ENCODE measurements around the gene MORC4. TPM values are rescaled to one million over a fixed set of nuclear protein-coding genes. Genes with fewer than 3 reads are reported as not detected.

MORC4 gene
- polyA plus RNA-seq, 1 of the 3 experiments (the other 2 are of a cell fraction): 12.5 TPM

DNA sequence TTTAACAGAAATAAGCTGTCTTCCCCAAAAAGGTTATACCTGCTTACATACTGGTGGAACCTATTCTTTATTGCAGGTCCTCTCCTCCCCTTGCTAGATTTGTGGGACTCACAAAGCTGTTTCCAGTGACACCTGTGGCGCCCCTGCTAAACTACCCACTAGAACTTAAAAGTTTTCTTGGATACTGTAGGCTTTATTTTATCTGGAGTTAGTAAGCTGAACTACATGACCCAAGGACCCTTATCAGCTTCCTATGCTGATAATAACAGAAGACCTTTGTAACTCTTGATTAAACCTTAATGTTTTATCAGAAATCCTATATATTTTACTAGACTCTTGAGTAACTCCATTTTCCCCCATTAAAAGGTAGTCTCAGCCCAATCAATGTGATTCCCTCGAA lies 47.5 kb downstream of the MORC4 start:
- Histone ChIP-seq H3K27me3 (ENCODE audit: insufficient read depth) (peaks cover 3% of the 10 kb centered on the region; the same call in 1 of the 2 replicates), H3K9me3 (no peaks in the 10 kb centered on the region), H3K9ac (no peak overlapping the region), H3K9me2 (no peaks in the 10 kb centered on the region), H4K20me1 (ENCODE audit: insufficient read depth) (no peaks in the 10 kb centered on the region), H3K27ac (ENCODE audit: low read depth in 2 of 2, low read length in 1 of 2) (no peak overlapping the region), H3K79me2 (ENCODE audit: insufficient read depth) (no peaks in the 10 kb centered on the region), H3K4me3 (ENCODE audit: low read depth in 2 of 2, low read length in 1 of 2) (no peak overlapping the region), H3K36me3 (replicated peaks in 1 of 2; ENCODE audit: control insufficient read depth in 1 of 2, insufficient read depth in 2 of 2, low read length in 1 of 2) (no peaks in the 10 kb centered on the region), H2AFZ (ENCODE audit: low read depth) (no peak overlapping the region), H3F3A (replicated peaks; ENCODE audit: insufficient read depth) (peaks cover 6% of the 10 kb centered on the region), H3K4me1 (ENCODE audit: control insufficient read depth in 1 of 2, insufficient read depth in 2 of 2, low read depth in 1 of 2, low read length in 1 of 2) (peaks cover 3 to 4% of the 10 kb centered on the region in 2 experiments; a peak in 2 of 4 replicates), H3K4me2 (no peak overlapping the region)
- no peak for DNase-seq
- POLR2A ChIA-PET: no interaction called here
- CTCF ChIA-PET: interaction anchor here (0.6 to 1.5 kb wide), 5 partner anchors 11 to 58 kb away, joined by 3 to 8 read pairs (median 5); no protein-coding TSS in a partner anchor
- WGBS (ENCODE audit: low lambda C conversion rate): 48% methylated on average over 2 of the region's 2 CpGs
- TF ChIP-seq CHD2 (IDR thresholded peaks at IDR 0.05; ENCODE audit: low read length, partially characterized antibody) (no peak), TCF12 (IDR thresholded peaks at IDR 0.05) (no peak), NRF1 (IDR thresholded peaks at IDR 0.05; ENCODE audit: low read depth, low read length) (no peak), FOSL2 (IDR thresholded peaks at IDR 0.05; ENCODE audit: borderline replicate concordance, low read depth) (no peak), ZBTB33 (IDR thresholded peaks at IDR 0.05; ENCODE audit: borderline replicate concordance, low read depth) (no peak), FOXJ3 (CRISPR knock-in tag; IDR thresholded peaks at IDR 0.05) (no peak), YY1 (IDR thresholded peaks at IDR 0.05; ENCODE audit: low read depth) (no peak), EZH2phosphoT487 (IDR thresholded peaks at IDR 0.05; ENCODE audit: borderline replicate concordance, low read depth) (no peak), MEF2A (IDR thresholded peaks at IDR 0.05; ENCODE audit: borderline replicate concordance, low read depth) (no peak), USF1 (IDR thresholded peaks at IDR 0.05; ENCODE audit: borderline replicate concordance, low read depth) (no peak)
- TF ChIP-seq, protein P1, sequence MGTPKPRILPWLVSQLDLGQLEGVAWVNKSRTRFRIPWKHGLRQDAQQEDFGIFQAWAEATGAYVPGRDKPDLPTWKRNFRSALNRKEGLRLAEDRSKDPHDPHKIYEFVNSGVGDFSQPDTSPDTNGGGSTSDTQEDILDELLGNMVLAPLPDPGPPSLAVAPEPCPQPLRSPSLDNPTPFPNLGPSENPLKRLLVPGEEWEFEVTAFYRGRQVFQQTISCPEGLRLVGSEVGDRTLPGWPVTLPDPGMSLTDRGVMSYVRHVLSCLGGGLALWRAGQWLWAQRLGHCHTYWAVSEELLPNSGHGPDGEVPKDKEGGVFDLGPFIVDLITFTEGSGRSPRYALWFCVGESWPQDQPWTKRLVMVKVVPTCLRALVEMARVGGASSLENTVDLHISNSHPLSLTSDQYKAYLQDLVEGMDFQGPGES (IDR thresholded peaks at IDR 0.05; ENCODE audit: low read depth, low read length): no peak
- TF ChIP-seq, protein P2, sequence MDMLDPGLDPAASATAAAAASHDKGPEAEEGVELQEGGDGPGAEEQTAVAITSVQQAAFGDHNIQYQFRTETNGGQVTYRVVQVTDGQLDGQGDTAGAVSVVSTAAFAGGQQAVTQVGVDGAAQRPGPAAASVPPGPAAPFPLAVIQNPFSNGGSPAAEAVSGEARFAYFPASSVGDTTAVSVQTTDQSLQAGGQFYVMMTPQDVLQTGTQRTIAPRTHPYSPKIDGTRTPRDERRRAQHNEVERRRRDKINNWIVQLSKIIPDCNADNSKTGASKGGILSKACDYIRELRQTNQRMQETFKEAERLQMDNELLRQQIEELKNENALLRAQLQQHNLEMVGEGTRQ (IDR thresholded peaks at IDR 0.05; ENCODE audit: borderline replicate concordance, low read depth, low read length): no peak
